SK-N-SH treated with all-trans-retinoic acid at 6 μM for 48 hours (cell line): ENCODE data around the gene RNF40.

Experiments used
- ATAC-seq: fragments of 200-7000 bp; cut with Tn5 transposase; 3 replicates; pipeline ENCODE4 v1.9.1; 2020; ENCODE audit warnings: mild to moderate bottlenecking, moderate library complexity
- ARNTL ChIP-seq: fragments of 450-650 bp; formaldehyde crosslinking; IDR thresholded peaks from 2 replicates; pipeline ENCODE4 v1.5.0; 2020; ENCODE audit warnings: low read depth, mild to moderate bottlenecking, moderate library complexity, borderline replicate concordance
- BACH2 ChIP-seq: fragments of 250-450 bp; sonication (Bioruptor Pico); IDR thresholded peaks from 2 replicates; pipeline ENCODE4 v1.9.0; 2021; ENCODE audit warnings: mild to moderate bottlenecking, borderline replicate concordance
- CSDC2 ChIP-seq: fragments of 250-450 bp; sonication (Bioruptor Pico); IDR thresholded peaks from 2 replicates; pipeline ENCODE4 v1.5.0; 2020; ENCODE audit warnings: mild to moderate bottlenecking, moderate library complexity
- GLIS3 ChIP-seq: fragments of 250-450 bp; sonication (Bioruptor Pico); IDR thresholded peaks from 2 replicates; pipeline ENCODE4 v1.5.0; 2020; ENCODE audit warnings: mild to moderate bottlenecking, moderate library complexity
- ISL1 ChIP-seq: fragments of 250-450 bp; sonication (Bioruptor Pico); IDR thresholded peaks from 2 replicates; pipeline ENCODE4 v2.1.2; 2022; ENCODE audit warnings: mild to moderate bottlenecking, moderate library complexity
- PPARA ChIP-seq: fragments of 250-450 bp; sonication (Bioruptor Pico); IDR thresholded peaks from 2 replicates; pipeline ENCODE4 v1.5.0; 2020; ENCODE audit warnings: mild to moderate bottlenecking, borderline replicate concordance
- RARB ChIP-seq: fragments of 250-450 bp; sonication (Bioruptor Pico); IDR thresholded peaks from 2 replicates; pipeline ENCODE4 v1.8.0; 2021; ENCODE audit warnings: mild to moderate bottlenecking, moderate library complexity
- TCF4 ChIP-seq: fragments of 250-450 bp; sonication (Bioruptor Pico); IDR thresholded peaks from 2 replicates; pipeline ENCODE4 v1.8.0; 2021; ENCODE audit warnings: mild to moderate bottlenecking, moderate library complexity, borderline replicate concordance
- TOX ChIP-seq: fragments of 250-450 bp; sonication (Bioruptor Pico); IDR thresholded peaks from 2 replicates; pipeline ENCODE4 v1.8.0; 2021; ENCODE audit warnings: mild to moderate bottlenecking, moderate library complexity, borderline replicate concordance
- ZC3H10 ChIP-seq: fragments of 250-450 bp; sonication (Bioruptor Pico); IDR thresholded peaks from 2 replicates; pipeline ENCODE4 v1.5.1; 2021; ENCODE audit warnings: mild to moderate bottlenecking, moderate library complexity
- ZFP30 ChIP-seq: fragments of 450-650 bp; formaldehyde crosslinking; IDR thresholded peaks from 2 replicates; pipeline ENCODE4 v1.5.0; 2022; ENCODE audit warnings: mild to moderate bottlenecking, moderate library complexity
- ZNF565 ChIP-seq: fragments of 450-650 bp; formaldehyde crosslinking; conservative IDR thresholded peaks from 2 replicates; pipeline ENCODE4 v1.5.0; 2020; ENCODE audit warnings: low read depth, mild to moderate bottlenecking, moderate library complexity
- ZNF70 ChIP-seq: fragments of 450-650 bp; formaldehyde crosslinking; IDR thresholded peaks from 2 replicates; pipeline ENCODE4 v1.5.0; 2020; ENCODE audit warnings: mild to moderate bottlenecking, moderate library complexity
- ZNF8 ChIP-seq: fragments of 450-650 bp; formaldehyde crosslinking; IDR thresholded peaks from 2 replicates; pipeline ENCODE4 v1.5.0; 2020; ENCODE audit warnings: mild to moderate bottlenecking, moderate library complexity
- TF ChIP-seq, protein P1 (sequence below): fragments of 250-450 bp; sonication (Bioruptor Pico); IDR thresholded peaks from 2 replicates; pipeline ENCODE4 v1.8.0; 2021; ENCODE audit warnings: low read depth, mild to moderate bottlenecking, moderate library complexity, borderline replicate concordance
- TF ChIP-seq, protein P2 (sequence below): fragments of 250-450 bp; sonication (Bioruptor Pico); IDR thresholded peaks from 2 replicates; pipeline ENCODE4 v1.5.1; 2020; ENCODE audit warnings: low read depth, mild to moderate bottlenecking, moderate library complexity
- TF ChIP-seq, protein P3 (sequence below): fragments of 250-450 bp; sonication (Bioruptor Pico); IDR thresholded peaks from 2 replicates; pipeline ENCODE4 v1.8.0; 2020; ENCODE audit warnings: mild to moderate bottlenecking, moderate library complexity, borderline replicate concordance
- TF ChIP-seq, protein P4 (sequence below): fragments of 250-450 bp; sonication (Bioruptor Pico); IDR thresholded peaks from 2 replicates; pipeline ENCODE4 v1.5.1; 2021; ENCODE audit warnings: mild to moderate bottlenecking, moderate library complexity

The RNF40 gene

DNA sequence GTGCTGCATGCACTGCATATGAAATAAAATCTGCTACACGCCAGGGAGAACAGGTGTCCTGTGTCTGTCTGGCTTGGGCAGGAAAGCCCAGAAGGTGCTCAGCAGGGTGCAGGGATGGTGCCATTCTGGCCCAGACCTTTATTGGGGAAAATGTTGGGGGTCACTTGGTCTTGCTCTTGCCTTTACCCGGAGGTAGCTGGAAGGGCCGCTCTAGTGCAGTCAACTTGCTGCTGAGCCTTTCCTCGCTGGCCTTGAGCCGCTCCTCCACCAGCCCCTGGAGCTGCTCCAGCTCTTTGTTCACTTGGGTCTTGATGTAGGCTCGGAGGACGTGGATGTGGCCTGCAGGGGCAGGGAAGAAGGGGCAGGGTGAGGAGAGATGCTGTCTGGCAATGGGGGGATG lies 4.8 kb upstream of the RNF40 start:
- TF ChIP-seq, protein P1, sequence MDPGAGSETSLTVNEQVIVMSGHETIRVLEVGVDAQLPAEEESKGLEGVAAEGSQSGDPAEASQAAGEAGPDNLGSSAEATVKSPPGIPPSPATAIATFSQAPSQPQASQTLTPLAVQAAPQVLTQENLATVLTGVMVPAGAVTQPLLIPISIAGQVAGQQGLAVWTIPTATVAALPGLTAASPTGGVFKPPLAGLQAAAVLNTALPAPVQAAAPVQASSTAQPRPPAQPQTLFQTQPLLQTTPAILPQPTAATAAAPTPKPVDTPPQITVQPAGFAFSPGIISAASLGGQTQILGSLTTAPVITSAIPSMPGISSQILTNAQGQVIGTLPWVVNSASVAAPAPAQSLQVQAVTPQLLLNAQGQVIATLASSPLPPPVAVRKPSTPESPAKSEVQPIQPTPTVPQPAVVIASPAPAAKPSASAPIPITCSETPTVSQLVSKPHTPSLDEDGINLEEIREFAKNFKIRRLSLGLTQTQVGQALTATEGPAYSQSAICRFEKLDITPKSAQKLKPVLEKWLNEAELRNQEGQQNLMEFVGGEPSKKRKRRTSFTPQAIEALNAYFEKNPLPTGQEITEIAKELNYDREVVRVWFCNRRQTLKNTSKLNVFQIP (CRISPR knock-in tag), result no peak
- TF ChIP-seq, protein P2, sequence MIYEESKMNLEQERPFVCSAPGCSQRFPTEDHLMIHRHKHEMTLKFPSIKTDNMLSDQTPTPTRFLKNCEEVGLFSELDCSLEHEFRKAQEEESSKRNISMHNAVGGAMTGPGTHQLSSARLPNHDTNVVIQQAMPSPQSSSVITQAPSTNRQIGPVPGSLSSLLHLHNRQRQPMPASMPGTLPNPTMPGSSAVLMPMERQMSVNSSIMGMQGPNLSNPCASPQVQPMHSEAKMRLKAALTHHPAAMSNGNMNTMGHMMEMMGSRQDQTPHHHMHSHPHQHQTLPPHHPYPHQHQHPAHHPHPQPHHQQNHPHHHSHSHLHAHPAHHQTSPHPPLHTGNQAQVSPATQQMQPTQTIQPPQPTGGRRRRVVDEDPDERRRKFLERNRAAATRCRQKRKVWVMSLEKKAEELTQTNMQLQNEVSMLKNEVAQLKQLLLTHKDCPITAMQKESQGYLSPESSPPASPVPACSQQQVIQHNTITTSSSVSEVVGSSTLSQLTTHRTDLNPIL (CRISPR knock-in tag), result no peak
- TF ChIP-seq ZNF70 (CRISPR knock-in tag) (no peak), GLIS3 (no peak), RARB (CRISPR knock-in tag) (no peak), ZC3H10 (CRISPR knock-in tag) (no peak)
- TF ChIP-seq, protein P3, sequence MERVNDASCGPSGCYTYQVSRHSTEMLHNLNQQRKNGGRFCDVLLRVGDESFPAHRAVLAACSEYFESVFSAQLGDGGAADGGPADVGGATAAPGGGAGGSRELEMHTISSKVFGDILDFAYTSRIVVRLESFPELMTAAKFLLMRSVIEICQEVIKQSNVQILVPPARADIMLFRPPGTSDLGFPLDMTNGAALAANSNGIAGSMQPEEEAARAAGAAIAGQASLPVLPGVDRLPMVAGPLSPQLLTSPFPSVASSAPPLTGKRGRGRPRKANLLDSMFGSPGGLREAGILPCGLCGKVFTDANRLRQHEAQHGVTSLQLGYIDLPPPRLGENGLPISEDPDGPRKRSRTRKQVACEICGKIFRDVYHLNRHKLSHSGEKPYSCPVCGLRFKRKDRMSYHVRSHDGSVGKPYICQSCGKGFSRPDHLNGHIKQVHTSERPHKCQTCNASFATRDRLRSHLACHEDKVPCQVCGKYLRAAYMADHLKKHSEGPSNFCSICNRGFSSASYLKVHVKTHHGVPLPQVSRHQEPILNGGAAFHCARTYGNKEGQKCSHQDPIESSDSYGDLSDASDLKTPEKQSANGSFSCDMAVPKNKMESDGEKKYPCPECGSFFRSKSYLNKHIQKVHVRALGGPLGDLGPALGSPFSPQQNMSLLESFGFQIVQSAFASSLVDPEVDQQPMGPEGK (CRISPR knock-in tag), result no peak
- TF ChIP-seq, all 23 proteins: peak for 0
- no peak for ATAC-seq

DNA sequence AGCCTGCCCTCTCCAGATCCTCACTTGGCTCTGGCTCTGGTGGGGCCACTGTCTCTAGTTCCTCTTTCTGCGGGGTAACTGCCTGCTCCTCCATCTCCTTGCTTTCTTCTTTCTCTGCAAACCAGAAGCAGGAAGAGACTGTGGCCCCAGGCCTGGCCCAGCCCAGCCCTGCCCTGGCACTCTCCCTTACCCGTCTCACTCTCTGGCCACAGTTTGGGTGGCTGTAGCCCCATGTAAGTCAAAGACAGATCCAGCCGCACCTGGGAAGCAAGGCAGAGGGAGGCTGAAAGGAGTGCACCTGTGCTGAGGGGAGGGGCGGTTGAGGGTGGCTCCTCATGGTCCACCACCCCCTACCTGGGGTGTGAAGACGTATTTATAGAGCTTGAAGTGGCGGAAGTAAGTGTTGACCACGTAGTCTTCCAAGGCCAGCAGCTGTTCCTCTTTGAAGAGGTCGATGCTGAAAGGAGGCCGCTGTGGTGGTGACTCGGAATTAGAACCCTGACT lies 3.1 kb upstream of the RNF40 start:
- ATAC-seq, result no peak
- TF ChIP-seq ZNF565 (CRISPR knock-in tag) (no peak), ISL1 (CRISPR knock-in tag) (no peak), ZFP30 (no peak), ARNTL (CRISPR knock-in tag) (no peak)

DNA sequence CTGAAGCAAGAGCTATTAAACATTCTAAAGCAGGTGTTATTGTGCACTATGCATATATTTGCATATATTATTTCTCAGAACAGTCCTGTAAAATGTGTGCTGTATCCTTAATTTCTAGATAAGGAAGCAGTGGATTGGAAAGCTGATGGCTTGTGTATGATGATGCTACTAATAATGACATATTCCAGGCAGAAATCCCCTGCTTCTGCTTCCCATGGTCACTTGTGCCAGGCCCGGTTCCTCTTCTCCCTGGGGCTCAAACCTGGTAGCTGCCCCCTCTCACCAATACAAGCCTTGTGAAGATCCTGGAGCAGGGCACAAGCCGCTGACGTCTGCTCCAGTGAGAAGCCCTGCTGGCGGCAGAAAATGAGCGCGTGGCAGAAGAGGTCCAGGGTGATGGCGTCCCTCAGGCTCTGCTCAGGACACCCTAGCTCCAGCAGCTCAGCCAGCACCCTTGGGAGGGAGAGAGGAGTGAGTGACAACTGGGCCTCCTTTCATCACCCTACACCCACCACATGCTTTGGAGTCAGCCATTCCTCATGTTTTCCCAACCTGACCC lies 2.0 kb upstream of the RNF40 start:
- TF ChIP-seq ARNTL (CRISPR knock-in tag), result no peak
- TF ChIP-seq, protein P3 (CRISPR knock-in tag), result no peak
- no peak for TF ChIP-seq ISL1 (CRISPR knock-in tag)
- TF ChIP-seq PPARA (CRISPR knock-in tag), result no peak
- TF ChIP-seq ZC3H10 (CRISPR knock-in tag), result no peak
- TF ChIP-seq, protein P2 (CRISPR knock-in tag), result no peak
- TF ChIP-seq CSDC2 (CRISPR knock-in tag), result no peak
- TF ChIP-seq, protein P1 (CRISPR knock-in tag), result no peak
- TF ChIP-seq BACH2 (CRISPR knock-in tag), result no peak
- TF ChIP-seq, protein P4, sequence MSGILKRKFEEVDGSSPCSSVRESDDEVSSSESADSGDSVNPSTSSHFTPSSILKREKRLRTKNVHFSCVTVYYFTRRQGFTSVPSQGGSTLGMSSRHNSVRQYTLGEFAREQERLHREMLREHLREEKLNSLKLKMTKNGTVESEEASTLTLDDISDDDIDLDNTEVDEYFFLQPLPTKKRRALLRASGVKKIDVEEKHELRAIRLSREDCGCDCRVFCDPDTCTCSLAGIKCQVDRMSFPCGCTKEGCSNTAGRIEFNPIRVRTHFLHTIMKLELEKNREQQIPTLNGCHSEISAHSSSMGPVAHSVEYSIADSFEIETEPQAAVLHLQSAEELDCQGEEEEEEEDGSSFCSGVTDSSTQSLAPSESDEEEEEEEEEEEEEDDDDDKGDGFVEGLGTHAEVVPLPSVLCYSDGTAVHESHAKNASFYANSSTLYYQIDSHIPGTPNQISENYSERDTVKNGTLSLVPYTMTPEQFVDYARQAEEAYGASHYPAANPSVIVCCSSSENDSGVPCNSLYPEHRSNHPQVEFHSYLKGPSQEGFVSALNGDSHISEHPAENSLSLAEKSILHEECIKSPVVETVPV, result no peak
- no peak for TF ChIP-seq TCF4 (CRISPR knock-in tag)
- TF ChIP-seq TOX (CRISPR knock-in tag), result no peak
- TF ChIP-seq ZNF565 (CRISPR knock-in tag), result no peak
- no peak for TF ChIP-seq RARB (CRISPR knock-in tag)
- no peak for TF ChIP-seq ZNF8 (CRISPR knock-in tag)
- no peak for ATAC-seq
